Uterus (tissue), 4 donors: ENCODE results near the gene TIGD3. TPM values are rescaled to one million over a fixed set of nuclear protein-coding genes. Genes with fewer than 3 reads are reported as not detected.

Experiments used
- DNase-seq, 2 donors: peaks; one replicate each; pipeline ENCODE4 v3.0.0-alpha.2; 2019 to 2020
- H3K27ac ChIP-seq, 2 donors: fragments of 200-600 bp; sonication (generic); 1 replicate in 1 of 2; 2 replicates in 1 of 2; pipeline ENCODE4 v1.5.1; 2016 to 2018
- H3K27me3 ChIP-seq, 2 donors: fragments of 200-600 bp; sonication (generic); one replicate each; pipeline ENCODE4 v1.5.1; 2018 to 2019; ENCODE audit warnings: control low read depth in 1 of 2
- H3K36me3 ChIP-seq, 2 donors: fragments of 200-600 bp; sonication (generic); one replicate each; pipeline ENCODE4 v1.5.1; 2019; ENCODE audit warnings: control low read depth in 1 of 2
- H3K4me1 ChIP-seq, 2 donors: fragments of 200-600 bp; sonication (generic); one replicate each; pipeline ENCODE4 v1.5.1; 2018 to 2019; ENCODE audit warnings: control low read depth in 1 of 2
- H3K4me3 ChIP-seq, 2 donors: fragments of 200-600 bp; sonication (generic); 1 replicate in 1 of 2; 2 replicates in 1 of 2; pipeline ENCODE4 v1.5.1; 2018 to 2019; ENCODE audit warnings: mild to moderate bottlenecking in 1 of 2
- H3K9me3 ChIP-seq, 2 donors: fragments of 200-600 bp; sonication (generic); one replicate each; pipeline ENCODE4 v1.5.1; 2019; ENCODE audit warnings: control low read depth in 1 of 2
- CTCF ChIP-seq, 4 experiments: fragments of 200-600 bp in 2 of 4; fragments of 450-650 bp in 2 of 4; sonication (generic) in 2 of 4; IDR thresholded peaks; one replicate each; pipeline ENCODE4 v1.5.1; 2016 to 2019; ENCODE audit warnings: antibody characterized with exemption in 4 of 4, mild to moderate bottlenecking in 2 of 4, moderate library complexity in 1 of 4
- POLR2A ChIP-seq, 2 donors: fragments of 450-650 bp; IDR thresholded peaks; one replicate each; pipeline ENCODE4 v1.6.1; 2016; ENCODE audit warnings: antibody characterized with exemption in 2 of 2, mild to moderate bottlenecking in 1 of 2, moderate library complexity in 1 of 2
- intact Hi-C: fragments of 100-400 bp; cut with DNase I; formaldehyde crosslinking; loops from one replicate; pipeline ENCODE4 v1.15.1; 2023; ENCODE audit warnings: low total_unique reads
- total RNA-seq, 4 donors: library from RNA; depleted of rRNA in 3 of 4; stranded (reverse); fragments of >200 nt in 3 of 4; gene quantifications; one replicate each; pipeline versions ENCODE4 v1.1.0 to v1.2.4, GENCODE V29; 2014 to 2023
- donor health status: DM: yes; HTN: yes; CAD: no.

Gene TIGD3
- total RNA-seq, 4 donors from 2014 or later = under 0.01 to 0.35 TPM; not detected in 2

DNA sequence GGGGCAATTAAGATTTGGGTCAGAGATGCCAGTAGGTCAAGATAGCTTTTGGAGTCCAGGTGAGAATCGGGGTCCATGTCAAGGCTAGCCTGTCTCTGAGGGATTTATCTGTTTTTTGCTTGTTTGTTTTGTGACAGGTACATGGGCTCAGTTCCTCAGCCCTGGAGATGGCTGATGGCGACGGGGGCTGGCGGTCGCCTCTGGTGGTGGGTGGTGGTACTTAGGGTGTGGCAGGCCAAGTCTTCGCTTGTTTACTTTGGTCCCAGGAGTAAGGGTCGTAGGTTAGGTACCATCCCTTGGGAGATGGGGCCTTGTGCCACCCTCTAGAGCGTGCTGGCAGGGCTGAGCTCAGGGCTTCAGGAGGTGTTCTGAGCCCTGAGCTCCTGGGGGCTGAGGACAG, 23.2 kb downstream of the TIGD3 start:
- Histone ChIP-seq H3K36me3 (no peaks in the 10 kb centered on the region), H3K27ac (no peak overlapping the region), H3K4me3 (no peak overlapping the region), H3K9me3 (no peaks in the 10 kb centered on the region), H3K4me1 (peaks cover 3 to 4% of the 10 kb centered on the region in 2 donors), H3K27me3 (no peaks in the 10 kb centered on the region)
- intact Hi-C loops = loop anchor here (10.0 kb wide), 1 partner anchor 227 kb away; no protein-coding TSS in a partner anchor
- DNase-seq = no peak
- no peak for TF ChIP-seq POLR2A (IDR thresholded peaks at IDR 0.05)
- TF ChIP-seq CTCF (IDR thresholded peaks at IDR 0.05) = no peak

DNA sequence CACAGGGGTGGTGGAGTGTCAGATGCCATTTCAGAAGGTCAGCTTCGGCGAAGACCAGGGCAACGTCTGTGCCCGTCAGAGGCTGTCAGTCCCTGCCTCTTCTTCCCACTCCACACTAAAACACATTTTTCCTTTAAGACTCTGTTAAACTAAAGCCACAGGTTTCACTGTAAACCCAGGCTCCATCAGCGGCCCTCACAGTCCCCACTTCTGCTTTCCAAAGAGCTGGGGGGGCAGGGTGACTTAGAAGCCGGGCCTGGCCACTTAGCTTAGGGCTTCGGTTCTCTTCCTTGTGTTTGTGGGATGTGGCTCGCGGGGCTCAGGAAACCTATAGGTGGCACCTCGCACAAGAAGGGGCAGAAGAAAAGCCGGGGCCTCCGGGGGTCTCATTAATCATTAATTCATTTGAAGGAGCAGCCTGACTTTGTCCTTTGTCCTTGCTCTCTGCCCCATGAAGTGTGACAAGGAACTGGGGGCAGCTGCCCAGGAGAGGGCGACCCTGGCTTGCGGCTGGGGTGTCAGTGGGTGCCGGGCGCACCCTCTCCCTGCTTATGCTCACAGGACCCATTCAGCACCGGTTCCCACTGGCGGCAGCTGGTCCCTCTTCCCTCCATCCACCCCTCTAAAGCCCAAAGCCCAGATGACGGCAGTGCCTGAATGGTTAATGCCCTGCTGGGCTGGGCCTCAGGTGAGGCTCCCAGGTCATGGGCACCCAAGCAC, 23.8 kb downstream of the TIGD3 start:
- Histone ChIP-seq H3K9me3 (no peaks in the 10 kb centered on the region), H3K4me3 (no peak overlapping the region), H3K4me1 (peaks cover 6 to 10% of the 10 kb centered on the region in 2 donors), H3K36me3 (no peaks in the 10 kb centered on the region), H3K27ac (no peak overlapping the region), H3K27me3 (no peaks in the 10 kb centered on the region)
- intact Hi-C loops = loop anchor here (10.0 kb wide), 1 partner anchor 226 kb away; no protein-coding TSS in a partner anchor
- TF ChIP-seq POLR2A (IDR thresholded peaks at IDR 0.05) = no peak
- TF ChIP-seq CTCF (IDR thresholded peaks at IDR 0.05) = no peak
- no peak for DNase-seq

GRCh38 chr11:65378928-65379638, 24.5 kb downstream of the TIGD3 start:
- Histone ChIP-seq H3K27ac (no peak overlapping the region), H3K36me3 (no peaks in the 10 kb centered on the region), H3K4me3 (no peak overlapping the region), H3K4me1 (peaks cover 11 to 15% of the 10 kb centered on the region in 2 donors), H3K9me3 (no peaks in the 10 kb centered on the region), H3K27me3 (no peaks in the 10 kb centered on the region)
- TF ChIP-seq POLR2A (IDR thresholded peaks at IDR 0.05) = no peak
- no peak for DNase-seq
- intact Hi-C loops = loop anchor here (10.0 kb wide), 1 partner anchor 226 kb away; no protein-coding TSS in a partner anchor

DNA sequence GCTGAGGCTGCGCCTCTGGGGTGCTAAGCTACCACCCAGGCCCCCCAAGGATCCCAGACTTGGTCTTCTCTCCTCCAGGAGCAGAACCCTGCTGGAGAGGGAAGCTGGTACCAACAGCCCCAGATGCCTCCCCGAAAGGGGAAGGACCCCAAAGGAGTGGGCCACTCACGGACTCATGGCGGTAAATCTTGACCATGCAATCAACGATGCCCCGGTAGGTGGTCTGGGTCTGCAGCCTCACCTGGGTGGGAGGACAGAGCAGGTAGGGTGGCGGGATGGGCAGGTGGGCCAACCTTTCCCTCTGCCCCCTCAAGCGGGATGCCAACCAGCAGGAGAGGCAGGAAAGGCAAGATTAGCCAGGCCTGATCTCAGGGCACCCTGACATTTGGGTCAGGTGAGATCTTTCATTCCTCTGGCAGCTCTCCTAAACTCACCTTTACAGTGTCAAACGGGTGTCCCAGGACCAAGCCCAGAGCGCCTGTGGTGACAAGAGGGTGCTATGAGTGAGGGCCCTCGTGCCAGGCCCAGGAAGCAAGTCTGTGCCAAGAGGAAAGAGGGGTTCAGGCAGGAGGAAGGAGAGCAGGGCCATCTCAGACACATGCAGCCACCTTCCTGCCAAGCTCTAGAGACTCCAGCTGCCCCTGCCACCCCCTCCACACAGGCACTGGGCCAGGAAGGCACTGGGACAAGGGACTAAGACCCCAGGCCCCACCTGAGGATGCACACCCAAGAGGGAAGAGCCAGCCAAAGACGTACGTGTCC, 25.3 kb downstream of the TIGD3 start:
- no peaks in the 10 kb centered on the region for H3K27me3 ChIP-seq
- H3K4me1 ChIP-seq = peaks cover 13 to 17% of the 10 kb centered on the region in 2 donors
- H3K27ac ChIP-seq = peak overlapping the region; percentile 95 to 97
- no peaks in the 10 kb centered on the region for H3K36me3 ChIP-seq
- intact Hi-C loops = loop anchor here (5.0 to 10.0 kb wide), 2 partner anchors 37 to 225 kb away; no protein-coding TSS in a partner anchor
- no peak overlapping the region for H3K4me3 ChIP-seq
- no peaks in the 10 kb centered on the region for H3K9me3 ChIP-seq
- TF ChIP-seq CTCF (IDR thresholded peaks at IDR 0.05) (no peak), POLR2A (IDR thresholded peaks at IDR 0.05) (no peak)
- DNase-seq = no peak

- no peaks in the 10 kb centered on the region for H3K9me3 ChIP-seq
- peaks cover 13 to 17% of the 10 kb centered on the region in 2 donors for H3K4me1 ChIP-seq
- no peaks in the 10 kb centered on the region for H3K27me3 ChIP-seq
- peak overlapping the region; percentile 95 to 97 for H3K27ac ChIP-seq
- H3K36me3 ChIP-seq = no peaks in the 10 kb centered on the region
- TF ChIP-seq POLR2A (IDR thresholded peaks at IDR 0.05) (no peak), CTCF (IDR thresholded peaks at IDR 0.05) (no peak)
- DNase-seq = no peak
- intact Hi-C loops = loop anchor here (5.0 kb wide), 1 partner anchor 37 kb away; no protein-coding TSS in a partner anchor
- H3K4me3 ChIP-seq = no peak overlapping the region
Observed at GRCh38 chr11:65380460-65381119, 26.0 kb downstream of the TIGD3 start.
